Measurements from ENCODE around the gene TRIM41.

DNA sequence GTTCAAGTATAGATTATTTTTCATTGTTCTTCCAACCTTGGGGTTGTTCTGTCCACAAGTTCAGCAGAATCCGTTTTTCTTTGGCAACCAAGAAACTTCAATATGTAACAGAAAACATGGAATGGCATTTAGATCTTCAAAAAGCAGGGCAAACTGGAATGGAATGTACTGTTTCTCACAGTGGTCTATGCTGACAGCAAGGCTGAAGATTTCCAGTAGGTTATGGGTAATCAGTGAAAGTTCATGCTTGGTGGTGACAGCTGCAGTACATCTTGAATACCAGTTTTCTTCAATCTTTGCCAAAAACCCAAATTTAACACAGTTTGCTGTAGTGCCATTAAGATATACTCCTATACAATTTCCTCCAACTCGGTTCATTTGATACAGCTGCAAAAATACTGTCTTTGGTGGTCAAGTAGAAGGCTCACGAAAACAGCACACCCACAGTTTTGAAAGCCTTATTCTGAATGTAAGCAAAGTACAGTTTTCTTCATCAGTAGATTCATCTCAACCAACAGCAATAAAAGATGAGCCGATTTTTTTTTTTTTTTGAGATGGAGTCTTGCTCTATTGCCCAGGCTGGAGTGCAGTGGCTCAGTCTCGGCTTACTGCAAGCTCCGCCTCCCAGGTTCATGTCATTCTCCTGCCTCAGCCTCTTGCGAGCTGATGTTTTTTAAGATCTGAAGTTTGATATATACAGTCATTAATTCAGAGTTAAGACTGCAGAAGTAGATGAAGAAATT is 32.9 kb downstream of the TRIM41 start:
- TF ChIP-seq CEBPB (IDR thresholded peaks at IDR 0.05) (no peak), YY1 (IDR thresholded peaks at IDR 0.05; ENCODE audit: low read depth) (no peak)
- TF ChIP-seq, protein P1, sequence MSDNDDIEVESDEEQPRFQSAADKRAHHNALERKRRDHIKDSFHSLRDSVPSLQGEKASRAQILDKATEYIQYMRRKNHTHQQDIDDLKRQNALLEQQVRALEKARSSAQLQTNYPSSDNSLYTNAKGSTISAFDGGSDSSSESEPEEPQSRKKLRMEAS (IDR thresholded peaks at IDR 0.05), result no peak

Measured in Ishikawa (cell line).